NOMO-1 (cell line): ENCODE data around the gene TNRC18.
"Not testable (repeated sequence)": the region's sequence is repeated elsewhere in the genome, so short reads cannot be mapped to it uniquely, and the experiment has no call there.

ENCODE experiments used
- DNase-seq, 2 experiments: peaks; one replicate each; lab custom pipeline; 2025; ENCODE audit not compliant: unreplicated experiment in 2 of 2; lab: John Stamatoyannopoulos, UW

TNRC18 gene

DNA sequence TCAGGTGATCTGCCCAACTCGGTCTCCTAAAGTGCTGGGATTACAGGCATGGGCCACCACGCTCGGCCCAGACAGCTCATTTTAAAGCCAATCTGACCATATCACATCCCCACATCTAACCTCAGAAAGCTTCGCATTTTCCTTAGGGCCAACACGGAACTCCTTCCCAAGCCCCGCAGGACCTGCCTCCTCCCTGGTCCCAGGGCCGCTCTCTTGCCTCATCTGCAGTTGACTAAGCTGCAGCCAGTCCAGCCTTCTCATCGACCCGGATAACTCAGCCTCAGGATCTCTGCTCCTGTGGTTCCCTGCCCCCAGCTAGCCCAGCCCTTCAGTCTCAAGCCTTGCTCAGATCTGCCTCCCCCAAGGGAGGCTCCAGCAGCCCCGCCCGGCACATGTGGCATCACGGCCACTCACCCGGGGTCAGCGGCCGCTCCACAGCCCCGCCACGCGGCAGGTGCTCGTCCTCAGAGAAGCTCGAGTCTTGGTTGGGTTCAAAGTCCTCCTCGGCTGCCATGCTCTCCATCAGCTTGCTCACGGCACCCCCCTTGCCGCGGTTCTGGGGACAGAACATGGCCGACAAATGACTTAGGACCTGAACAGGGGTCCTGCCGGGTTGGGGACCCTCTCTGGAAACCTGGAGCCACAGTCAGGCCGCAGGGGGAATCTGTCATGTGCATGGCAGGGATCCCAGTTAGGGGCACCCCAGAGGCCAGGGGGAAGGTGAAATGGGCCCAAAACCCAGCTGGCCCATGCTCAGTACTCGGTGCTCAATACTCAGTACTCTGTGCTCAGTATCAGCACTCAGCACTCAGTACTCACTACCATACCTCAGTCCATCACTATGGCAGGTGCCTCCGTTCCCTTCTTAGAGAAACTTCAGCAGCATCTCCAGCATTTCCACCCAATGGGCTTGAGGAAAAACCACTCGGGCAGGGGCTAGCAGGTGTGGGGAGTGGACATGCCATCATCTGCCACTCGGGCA, 99.5 kb downstream of the TNRC18 start:
- not testable (repeated sequence) for DNase-seq

DNA sequence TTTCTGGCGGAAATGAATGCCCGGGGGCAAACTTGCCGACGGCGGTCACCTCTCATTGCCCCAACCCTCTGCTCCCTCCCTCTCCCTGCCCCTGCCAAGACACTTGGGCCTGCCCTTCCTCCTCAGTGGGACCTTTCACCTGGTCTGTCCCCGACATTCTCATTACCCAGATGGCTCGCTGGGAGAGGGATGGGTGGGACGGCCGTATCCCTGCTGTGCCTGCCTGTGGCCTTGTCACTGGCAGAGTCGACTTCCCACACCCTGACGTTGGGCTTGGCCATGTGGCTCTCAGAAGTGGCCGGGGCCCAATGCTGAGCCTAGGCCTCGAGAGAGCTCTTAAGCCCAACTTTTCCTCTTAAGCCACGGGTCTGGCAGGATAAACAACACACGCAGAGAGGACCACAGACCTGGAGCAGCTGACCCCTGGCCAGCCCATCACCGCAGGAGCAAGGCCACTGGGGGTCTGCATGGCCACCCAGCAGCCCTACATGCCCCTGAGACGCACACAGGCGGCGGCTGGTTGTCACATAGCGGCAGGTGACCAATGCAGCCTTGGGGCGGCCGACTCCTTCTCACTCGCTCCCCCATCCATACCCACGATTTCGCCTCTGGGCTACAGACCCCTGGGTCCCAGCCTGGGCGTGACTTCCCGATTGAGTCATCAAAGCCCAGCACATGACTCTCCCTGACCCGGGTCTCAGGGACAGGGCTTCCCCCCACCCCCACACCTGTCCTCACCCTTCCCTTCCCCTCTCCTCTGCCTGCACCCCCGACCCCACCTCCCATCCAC, 100.8 kb downstream of the TNRC18 start:
- no peak for DNase-seq

DNA sequence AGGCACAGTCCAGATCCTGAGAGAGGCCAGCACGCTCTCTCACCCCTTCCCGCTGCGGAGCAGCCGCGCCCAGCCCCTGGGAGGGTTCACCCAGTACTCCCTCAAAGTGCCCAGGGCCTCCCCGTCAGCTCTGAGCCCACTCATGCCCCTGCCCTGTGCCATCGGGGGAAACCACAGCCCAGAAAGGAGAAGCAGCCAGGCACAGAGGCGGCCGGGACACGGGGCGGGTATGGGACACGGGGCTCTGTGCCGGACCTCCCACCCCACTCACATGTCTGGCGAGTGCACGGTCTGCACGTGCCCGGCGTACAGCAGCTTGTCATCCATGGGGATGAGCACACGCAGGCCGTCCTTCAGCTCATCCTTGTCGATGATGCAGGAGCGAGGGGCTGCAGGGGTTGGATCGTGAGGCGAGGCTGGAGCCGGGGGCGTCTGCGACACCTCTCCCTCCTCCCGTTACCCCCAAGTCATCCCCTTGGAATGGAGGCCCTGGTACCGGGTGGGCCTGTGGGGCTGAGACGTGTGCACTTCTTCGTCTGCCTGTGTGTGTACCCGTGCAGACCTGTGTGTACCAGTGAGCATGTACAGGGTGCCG, 102.7 kb downstream of the TNRC18 start:
- no peak for DNase-seq

DNA sequence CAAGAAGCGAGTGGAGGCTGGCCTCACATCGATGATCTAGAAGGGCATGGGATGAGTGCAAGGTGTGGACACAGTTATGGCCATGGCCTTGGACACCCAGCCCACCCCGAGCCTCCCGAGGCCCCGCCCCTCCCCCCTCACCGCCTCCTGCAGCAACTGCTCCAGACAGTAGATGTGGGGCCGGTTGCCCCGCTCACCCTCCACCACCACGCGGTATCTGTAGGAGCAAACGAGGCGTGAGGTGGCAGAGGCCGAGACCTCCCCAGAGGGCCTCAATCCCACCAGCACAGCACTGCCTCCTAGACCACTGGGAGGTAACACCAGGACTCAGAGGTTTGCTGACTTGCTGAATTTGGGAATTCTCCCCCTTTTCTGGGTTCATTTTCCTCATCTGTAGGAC, 103.2 kb downstream of the TNRC18 start:
- no peak for DNase-seq

DNA sequence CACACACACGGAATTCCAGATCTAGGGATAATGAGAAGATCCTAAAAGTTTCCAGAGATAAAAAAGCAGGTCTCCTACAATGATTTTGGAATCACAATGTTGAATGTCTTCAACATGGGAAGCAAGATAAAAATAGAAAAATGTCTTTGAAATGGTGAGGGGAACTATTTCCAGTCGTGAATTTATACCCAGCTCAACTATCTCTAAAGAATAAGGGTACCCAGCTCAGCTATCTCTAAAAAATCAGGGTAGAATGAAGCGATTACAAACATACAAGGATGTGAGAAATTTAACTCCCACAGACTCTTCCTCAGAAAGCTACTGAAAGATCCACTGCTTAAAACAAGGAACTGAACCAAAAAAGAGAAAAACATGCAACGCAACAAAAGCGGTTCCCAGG, 105.0 kb downstream of the TNRC18 start:
- not testable (repeated sequence) for DNase-seq

DNA sequence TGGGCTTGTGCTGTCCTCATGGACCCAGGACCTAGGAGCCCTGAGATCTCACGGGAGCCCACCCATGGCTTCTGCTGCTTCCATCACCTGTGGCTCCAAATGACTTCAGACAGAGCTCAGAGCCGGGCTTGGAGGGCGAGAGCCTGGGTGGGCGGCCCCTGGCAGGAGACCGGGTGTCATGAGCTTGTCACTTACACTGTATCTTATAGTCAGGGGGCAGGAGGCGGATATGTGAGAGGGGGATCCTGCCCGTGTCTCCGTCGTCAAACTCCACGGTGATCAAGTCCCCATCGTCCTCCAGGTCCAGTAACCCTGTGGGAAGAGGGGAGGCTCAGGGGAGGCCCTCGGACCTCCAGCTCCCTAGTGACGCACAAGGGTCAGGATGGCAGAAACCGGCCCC, 107.9 kb downstream of the TNRC18 start:
- no peak for DNase-seq

DNA sequence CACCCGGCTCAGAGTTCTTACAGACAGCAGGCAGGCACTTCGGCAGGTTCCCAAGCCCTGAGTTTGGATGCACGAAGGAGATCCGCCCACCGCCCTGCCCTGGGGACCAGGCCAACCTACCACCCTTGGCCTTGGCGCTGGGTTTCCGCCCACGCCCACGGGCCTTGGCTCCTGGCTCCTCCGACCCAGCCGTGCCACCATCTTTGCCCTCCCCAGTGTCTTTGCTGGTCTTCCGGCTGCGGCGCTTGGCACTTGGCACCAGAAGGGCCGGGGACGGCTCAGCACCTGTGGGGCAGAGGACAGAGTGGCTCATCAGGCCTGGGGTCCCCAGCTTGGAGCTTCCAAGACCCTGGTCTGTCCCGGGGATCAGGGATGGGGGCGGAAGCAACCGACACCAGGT, 108.8 kb downstream of the TNRC18 start:
- DNase-seq, result no peak

DNA sequence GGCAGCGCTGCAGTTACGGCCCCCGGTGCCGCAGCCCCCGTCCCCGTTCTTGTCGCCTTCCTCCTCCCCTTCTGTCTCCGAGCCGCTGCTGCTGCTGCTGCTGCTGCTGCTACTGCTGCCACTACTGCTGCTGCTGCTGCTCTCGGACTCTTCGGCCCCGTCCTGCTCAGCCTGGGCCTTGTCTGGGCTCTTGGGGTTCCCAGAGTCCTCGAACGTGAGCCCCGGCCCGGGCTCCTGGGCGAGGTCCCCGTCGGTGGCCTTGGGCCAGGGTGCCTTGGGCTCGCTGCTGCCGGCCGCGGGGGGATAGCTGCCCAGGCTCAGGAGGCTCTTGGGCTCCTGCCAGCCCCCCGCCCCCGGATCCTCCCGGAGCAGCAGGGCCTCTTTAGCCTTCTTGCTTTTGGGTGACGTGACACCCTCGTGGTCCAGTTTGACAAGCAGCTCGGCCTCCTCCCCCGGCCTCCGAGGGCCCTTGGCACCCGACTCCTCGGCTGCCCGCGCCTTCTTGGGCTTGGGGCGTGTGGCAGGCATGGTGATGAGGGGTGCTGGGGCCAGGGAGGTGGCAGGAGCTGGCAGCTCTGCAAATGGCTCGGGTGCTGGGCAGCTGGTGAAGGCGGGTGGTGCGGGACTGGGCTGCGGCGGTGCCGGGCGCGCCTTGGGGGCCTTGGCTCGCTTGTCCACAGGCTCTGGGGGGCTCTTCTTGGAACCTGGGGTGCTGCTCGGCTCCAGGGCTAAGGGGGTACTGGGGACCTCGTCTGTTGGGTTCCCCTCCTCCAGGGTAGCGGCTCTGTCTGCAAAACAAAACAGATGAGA, 110.4 kb downstream of the TNRC18 start:
- DNase-seq, result not testable (repeated sequence)

DNA sequence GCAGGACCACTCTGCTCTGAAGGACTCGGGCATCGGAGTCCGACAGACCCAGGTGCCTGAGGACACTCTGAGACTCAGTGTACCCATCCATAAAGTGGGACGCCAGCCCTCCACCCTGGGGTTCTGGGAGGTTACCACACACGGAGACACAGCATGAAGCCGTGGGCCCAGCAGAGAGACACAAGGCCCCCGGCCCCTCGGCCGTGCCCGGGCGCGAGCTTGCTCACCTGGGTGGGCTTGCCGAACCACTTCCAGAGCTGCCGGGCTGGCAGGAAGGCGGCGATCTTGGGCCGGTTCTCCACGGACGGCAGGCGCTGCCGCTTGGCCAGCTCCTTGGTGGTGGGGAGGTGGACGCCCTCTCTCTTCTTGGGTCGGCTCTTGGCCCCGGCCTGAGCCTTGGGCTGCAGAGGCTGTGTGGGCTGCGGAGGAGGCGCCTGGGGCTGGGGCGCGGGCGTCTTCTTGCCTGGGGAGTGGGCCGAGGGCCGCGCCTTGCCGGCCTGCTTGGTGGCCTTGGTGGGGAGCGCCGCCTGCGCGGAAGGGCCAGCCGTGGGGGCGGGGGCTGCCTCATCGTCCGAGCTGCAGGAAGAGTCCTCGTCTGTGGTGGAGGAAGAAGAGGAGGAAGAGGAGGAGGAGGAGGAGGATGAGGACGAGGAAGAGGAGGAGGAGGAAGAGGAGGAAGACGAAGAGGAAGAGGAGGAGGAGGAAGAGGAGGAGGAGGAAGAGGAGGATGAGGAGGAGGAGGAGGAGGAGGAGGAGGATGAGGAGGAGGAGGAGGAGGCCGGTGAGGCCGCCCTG, 111.2 kb downstream of the TNRC18 start:
- DNase-seq, result not testable (repeated sequence)

DNA sequence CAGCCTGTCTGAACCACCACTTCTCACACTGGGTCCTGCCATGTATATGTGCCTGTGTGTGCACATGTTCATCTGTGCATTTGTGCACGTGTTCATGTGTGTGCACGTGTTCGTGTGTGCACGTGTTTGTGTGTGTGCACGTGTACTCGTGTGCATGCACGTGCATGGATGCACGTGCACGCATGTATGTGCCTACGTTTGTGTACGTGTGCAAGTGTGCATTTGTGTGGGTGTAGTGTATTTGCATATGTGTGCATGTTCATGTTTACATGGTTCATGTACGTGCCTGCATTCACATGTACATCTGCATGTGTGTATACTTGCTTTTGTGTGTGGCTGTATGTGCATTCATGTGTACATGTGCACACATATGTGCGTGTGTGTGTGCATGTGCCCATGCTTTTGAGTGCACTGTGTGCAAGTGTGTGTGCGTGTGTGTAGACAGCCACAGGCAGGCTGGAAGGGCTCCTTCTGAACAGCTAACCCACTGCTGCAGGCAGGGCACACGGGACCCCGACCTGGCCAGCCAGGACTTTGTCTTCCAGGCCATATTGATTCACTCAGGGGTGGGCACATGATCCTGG, 112.7 kb downstream of the TNRC18 start:
- DNase-seq, result no peak

DNA sequence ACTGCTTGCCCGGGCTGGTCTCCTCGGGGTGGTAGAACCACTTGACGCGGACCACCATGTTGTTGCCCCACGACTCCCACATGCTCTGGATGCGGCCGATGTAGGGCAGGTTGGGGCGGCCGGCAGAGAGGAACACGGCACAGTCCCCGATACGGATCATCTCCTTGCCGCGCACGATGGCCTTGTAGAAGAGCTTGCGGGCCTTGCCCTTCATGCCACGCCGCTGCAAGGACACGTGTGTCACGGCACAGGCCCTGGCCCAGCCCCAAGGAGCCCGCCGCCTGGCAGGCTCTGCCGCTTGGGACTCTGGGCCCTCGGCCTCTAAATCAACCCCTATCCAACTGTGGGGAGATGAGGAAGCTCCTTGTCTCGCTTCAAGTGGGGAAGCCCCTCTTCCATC, 114.5 kb downstream of the TNRC18 start:
- DNase-seq, result no peak

DNA sequence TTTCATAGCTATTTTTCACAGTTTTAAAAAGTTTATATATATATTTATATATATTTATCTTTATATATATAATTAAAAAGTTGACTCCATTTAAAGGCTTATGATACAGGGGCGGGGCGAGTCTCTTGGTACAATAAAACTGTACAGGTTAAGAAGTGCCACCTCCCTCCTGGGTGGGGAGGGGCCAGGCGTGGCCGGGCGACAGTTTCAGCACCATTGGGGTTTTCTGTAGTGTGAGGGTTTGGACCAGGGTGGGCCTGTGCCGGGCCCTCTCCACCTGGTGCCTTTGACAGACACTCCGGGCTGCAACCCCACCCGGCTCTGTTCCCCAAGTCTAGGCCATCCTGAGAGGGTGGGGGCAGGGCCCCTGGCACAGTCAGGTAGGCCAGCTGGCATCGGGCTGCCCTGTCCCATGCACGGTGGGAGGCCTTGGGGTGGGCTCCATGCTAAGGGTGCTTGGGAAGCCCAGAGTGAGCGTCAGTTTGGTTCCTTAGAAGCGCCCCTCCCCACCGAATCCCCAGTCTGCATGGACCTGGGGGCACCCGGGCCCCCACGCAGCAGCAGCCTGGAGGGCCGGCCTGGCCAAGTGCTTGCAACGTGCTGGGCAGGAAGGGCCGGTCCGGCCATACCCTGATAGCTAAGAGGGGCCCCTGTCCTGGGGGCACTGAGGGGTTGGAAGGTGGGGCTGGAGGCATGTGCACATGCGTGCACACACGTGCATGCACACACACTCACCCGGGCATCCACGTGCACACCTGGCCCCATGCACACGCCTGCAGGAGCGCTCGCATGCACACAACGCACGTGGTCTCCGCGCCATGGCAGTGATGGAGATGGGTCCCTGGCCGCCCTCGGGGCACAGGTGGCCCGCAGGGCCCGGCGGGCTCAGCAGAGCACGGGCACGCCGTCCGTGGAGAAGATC, 116.2 kb downstream of the TNRC18 start:
- not testable (repeated sequence) for DNase-seq

DNA sequence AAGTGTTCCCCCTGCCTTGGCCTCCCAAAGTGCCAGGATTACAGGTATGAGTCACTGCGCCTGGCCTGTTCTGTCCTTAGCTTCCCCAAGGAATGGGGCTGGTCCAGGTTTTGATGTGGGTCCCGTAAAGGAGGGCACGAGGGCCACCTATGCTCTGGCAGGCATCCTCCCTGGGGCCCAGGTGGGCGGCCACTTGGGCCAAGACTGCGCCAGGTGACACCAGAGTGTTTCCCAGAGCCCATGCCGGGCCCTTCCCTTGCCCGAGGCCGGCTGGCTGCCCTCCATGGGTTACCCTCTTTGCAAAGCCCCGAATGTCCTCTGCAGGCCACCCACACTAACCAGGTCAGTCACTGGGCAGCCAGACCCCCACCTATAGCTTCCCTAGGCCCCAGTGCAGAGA, 118.6 kb downstream of the TNRC18 start:
- not testable (repeated sequence) for DNase-seq

DNA sequence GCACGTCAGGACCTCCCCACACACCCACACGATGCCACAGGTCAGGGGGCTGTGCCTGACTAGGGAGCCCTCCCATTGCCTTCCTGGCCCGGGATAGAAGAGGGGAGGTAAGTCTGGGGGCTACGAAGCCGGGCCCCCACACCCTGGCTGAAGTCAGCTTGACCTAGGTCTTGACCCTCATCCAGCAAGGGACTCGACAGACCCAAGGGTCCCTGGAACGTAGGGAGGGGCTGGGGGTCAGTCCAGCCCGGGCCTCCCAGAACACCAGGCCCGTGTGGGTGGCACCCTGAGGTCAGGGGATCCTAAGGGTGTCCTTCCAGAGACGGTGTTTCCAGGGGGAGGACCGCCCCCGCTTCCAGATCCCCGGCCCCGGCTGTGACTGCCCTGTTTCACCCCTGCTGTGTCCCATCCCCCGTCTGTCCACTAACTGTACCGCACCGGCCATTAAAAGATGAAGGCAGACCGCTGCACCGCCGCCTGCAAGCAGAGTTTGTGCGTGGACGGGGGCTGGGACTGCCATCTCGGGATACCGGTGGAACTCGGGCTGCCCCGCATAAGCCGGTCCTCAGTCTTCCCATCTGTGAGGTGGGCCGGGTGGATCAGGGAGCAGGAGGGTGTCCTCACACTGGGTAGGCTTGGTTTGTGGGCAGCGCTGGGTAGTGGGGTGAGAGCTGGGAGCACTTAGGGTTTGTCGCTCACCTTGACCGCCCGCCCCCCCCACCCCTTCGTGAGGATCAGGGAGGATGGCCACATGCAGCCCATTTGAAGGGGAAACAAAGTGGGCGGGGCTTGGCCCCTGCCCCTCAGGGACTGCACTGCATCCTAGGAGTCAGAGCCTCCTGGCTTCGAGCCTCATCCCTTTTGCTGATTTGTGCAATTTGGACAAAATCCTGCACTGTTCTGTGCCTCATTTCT, 119.8 kb downstream of the TNRC18 start:
- DNase-seq, result no peak

DNA sequence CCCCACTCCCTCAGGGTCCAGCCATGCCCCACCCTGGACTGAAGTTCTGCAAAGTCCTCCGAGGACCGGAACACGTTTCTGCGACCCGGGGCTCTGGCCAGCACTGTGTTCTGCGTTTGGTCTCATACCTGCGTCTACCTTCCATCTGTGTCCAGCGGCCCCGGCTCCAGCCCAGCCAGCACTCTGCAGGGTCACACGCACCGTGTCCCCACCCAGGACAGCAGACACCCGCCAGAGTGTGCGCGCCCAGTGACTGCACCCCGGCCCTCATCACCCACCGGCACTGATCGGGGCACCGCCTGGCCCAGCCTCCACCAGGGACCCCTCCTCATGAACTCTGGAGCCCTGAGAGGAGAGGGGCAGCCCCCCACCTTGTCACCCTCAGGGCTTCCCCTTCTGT, 120.6 kb downstream of the TNRC18 start:
- DNase-seq, result no peak

DNA sequence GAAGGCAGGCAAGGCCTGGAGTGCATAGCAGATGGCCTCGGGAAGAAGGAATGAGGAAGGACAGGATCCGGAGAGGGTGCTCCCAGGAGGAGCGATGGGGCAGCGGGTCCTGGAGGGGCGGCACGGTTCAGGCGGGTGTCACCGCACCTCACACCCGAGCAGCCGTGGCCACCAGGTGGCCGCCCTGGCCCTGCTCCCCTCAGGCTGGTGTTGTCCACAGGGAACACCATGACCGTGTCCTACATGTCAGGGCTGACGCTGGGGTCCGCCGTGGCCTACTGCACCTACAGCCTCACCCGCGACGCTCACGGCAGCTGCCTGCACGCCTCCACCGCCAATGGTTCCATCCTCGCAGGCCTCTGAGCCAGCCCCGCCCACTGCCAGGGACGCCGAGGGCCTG, 121.1 kb downstream of the TNRC18 start:
- no peak for DNase-seq

DNA sequence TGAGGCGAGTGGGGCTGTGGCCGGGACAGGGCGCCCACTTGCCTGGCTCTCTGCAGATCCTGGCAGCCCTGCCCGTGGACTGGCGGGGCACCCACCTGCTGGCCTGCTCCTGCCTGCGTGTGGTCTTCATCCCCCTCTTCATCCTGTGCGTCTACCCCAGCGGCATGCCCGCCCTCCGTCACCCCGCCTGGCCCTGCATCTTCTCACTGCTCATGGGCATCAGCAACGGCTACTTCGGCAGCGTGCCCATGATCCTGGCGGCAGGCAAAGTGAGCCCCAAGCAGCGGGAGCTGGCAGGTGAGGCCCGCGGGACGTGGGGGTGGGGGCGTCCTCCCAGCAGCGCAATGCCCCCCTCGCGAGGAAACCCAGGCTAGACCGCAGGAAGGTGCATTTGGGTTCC, 123.3 kb downstream of the TNRC18 start:
- no peak for DNase-seq
